Measurements from ENCODE around the gene ATP13A3. TPM values are rescaled to one million over a fixed set of nuclear protein-coding genes. Genes with fewer than 3 reads are reported as not detected.

ATP13A3 gene
- total and polyA plus RNA-seq, 2 experiments from 2014 or later: 20.0 to 202 TPM

- Histone ChIP-seq H3K27me3 (ENCODE audit: insufficient read depth) (no peaks in the 10 kb centered on the region), H3F3A (replicated peaks; ENCODE audit: low read depth) (no peaks in the 10 kb centered on the region), H3K9me2 (ENCODE audit: insufficient read depth) (no peaks in the 10 kb centered on the region), H3K4me1 (ENCODE audit: insufficient read depth) (no peaks in the 10 kb centered on the region), H4K20me1 (replicated peaks; ENCODE audit: insufficient read depth) (no peaks in the 10 kb centered on the region), H3K79me2 (replicated peaks; ENCODE audit: insufficient read depth) (no peaks in the 10 kb centered on the region), H3K4me3 (no peak overlapping the region), H3K36me3 (ENCODE audit: insufficient read depth) (peaks cover 10% of the 10 kb centered on the region; the same call in 1 of the 2 replicates), H3K27ac (ENCODE audit: low read depth) (no peak overlapping the region), H3K4me2 (no peak overlapping the region), H2AFZ (no peak overlapping the region)
- ATAC-seq: no peak
- no peak for DNase-seq (ENCODE audit: low spot score)
- Mint-ChIP-seq H3K36me3 (ENCODE audit: low read depth) (peaks cover 20% of the 10 kb centered on the region), H3K27me3 (ENCODE audit: insufficient read depth, low read depth, poor library complexity) (peaks cover 2% of the 10 kb centered on the region), H3K4me3 (no peak overlapping the region), H3K4me1 (no peaks in the 10 kb centered on the region), H3K9me3 (no peaks in the 10 kb centered on the region), H3K27ac (no peak overlapping the region)
- no peak for TF ChIP-seq EZH2phosphoT487 (IDR thresholded peaks at IDR 0.05; ENCODE audit: unreplicated experiment)
- TF ChIP-seq STAT1 (IDR thresholded peaks at IDR 0.05; ENCODE audit: unreplicated experiment): no peak
- no peak for TF ChIP-seq ETS1 (IDR thresholded peaks at IDR 0.05)
- no peak for TF ChIP-seq POLR2AphosphoS5 (IDR thresholded peaks at IDR 0.05; ENCODE audit: low read depth)
- TF ChIP-seq, protein P1, sequence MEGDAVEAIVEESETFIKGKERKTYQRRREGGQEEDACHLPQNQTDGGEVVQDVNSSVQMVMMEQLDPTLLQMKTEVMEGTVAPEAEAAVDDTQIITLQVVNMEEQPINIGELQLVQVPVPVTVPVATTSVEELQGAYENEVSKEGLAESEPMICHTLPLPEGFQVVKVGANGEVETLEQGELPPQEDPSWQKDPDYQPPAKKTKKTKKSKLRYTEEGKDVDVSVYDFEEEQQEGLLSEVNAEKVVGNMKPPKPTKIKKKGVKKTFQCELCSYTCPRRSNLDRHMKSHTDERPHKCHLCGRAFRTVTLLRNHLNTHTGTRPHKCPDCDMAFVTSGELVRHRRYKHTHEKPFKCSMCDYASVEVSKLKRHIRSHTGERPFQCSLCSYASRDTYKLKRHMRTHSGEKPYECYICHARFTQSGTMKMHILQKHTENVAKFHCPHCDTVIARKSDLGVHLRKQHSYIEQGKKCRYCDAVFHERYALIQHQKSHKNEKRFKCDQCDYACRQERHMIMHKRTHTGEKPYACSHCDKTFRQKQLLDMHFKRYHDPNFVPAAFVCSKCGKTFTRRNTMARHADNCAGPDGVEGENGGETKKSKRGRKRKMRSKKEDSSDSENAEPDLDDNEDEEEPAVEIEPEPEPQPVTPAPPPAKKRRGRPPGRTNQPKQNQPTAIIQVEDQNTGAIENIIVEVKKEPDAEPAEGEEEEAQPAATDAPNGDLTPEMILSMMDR (conservative IDR thresholded peaks at IDR 0.05; ENCODE audit: low read depth in 2 of 2): no peak
- TF ChIP-seq NANOG (IDR thresholded peaks at IDR 0.05; ENCODE audit: borderline replicate concordance): no peak
- TF ChIP-seq JUNB (IDR thresholded peaks at IDR 0.05; ENCODE audit: unreplicated experiment): no peak
- TF ChIP-seq ZNF331 (CRISPR knock-in tag; IDR thresholded peaks at IDR 0.05; ENCODE audit: low read depth): no peak
- no peak for TF ChIP-seq ZNF114 (CRISPR knock-in tag; IDR thresholded peaks at IDR 0.05)
- TF ChIP-seq, protein P2, sequence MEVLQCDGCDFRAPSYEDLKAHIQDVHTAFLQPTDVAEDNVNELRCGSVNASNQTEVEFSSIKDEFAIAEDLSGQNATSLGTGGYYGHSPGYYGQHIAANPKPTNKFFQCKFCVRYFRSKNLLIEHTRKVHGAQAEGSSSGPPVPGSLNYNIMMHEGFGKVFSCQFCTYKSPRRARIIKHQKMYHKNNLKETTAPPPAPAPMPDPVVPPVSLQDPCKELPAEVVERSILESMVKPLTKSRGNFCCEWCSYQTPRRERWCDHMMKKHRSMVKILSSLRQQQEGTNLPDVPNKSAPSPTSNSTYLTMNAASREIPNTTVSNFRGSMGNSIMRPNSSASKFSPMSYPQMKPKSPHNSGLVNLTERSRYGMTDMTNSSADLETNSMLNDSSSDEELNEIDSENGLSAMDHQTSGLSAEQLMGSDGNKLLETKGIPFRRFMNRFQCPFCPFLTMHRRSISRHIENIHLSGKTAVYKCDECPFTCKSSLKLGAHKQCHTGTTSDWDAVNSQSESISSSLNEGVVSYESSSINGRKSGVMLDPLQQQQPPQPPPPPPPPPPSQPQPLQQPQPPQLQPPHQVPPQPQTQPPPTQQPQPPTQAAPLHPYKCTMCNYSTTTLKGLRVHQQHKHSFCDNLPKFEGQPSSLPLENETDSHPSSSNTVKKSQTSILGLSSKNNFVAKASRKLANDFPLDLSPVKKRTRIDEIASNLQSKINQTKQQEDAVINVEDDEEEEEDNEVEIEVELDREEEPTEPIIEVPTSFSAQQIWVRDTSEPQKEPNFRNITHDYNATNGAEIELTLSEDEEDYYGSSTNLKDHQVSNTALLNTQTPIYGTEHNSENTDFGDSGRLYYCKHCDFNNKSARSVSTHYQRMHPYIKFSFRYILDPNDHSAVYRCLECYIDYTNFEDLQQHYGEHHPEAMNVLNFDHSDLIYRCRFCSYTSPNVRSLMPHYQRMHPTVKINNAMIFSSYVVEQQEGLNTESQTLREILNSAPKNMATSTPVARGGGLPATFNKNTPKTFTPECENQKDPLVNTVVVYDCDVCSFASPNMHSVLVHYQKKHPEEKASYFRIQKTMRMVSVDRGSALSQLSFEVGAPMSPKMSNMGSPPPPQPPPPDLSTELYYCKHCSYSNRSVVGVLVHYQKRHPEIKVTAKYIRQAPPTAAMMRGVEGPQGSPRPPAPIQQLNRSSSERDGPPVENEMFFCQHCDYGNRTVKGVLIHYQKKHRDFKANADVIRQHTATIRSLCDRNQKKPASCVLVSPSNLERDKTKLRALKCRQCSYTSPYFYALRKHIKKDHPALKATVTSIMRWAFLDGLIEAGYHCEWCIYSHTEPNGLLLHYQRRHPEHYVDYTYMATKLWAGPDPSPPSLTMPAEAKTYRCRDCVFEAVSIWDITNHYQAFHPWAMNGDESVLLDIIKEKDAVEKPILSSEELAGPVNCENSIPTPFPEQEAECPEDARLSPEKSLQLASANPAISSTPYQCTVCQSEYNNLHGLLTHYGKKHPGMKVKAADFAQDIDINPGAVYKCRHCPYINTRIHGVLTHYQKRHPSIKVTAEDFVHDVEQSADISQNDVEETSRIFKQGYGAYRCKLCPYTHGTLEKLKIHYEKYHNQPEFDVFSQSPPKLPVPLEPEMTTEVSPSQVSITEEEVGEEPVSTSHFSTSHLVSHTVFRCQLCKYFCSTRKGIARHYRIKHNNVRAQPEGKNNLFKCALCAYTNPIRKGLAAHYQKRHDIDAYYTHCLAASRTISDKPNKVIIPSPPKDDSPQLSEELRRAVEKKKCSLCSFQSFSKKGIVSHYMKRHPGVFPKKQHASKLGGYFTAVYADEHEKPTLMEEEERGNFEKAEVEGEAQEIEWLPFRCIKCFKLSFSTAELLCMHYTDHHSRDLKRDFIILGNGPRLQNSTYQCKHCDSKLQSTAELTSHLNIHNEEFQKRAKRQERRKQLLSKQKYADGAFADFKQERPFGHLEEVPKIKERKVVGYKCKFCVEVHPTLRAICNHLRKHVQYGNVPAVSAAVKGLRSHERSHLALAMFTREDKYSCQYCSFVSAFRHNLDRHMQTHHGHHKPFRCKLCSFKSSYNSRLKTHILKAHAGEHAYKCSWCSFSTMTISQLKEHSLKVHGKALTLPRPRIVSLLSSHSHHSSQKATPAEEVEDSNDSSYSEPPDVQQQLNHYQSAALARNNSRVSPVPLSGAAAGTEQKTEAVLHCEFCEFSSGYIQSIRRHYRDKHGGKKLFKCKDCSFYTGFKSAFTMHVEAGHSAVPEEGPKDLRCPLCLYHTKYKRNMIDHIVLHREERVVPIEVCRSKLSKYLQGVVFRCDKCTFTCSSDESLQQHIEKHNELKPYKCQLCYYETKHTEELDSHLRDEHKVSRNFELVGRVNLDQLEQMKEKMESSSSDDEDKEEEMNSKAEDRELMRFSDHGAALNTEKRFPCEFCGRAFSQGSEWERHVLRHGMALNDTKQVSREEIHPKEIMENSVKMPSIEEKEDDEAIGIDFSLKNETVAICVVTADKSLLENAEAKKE (CRISPR knock-in tag; IDR thresholded peaks at IDR 0.05): no peak
- no peak for TF ChIP-seq EZH2 (IDR thresholded peaks at IDR 0.05; ENCODE audit: low read depth, unreplicated experiment)
- TF ChIP-seq, protein P3, sequence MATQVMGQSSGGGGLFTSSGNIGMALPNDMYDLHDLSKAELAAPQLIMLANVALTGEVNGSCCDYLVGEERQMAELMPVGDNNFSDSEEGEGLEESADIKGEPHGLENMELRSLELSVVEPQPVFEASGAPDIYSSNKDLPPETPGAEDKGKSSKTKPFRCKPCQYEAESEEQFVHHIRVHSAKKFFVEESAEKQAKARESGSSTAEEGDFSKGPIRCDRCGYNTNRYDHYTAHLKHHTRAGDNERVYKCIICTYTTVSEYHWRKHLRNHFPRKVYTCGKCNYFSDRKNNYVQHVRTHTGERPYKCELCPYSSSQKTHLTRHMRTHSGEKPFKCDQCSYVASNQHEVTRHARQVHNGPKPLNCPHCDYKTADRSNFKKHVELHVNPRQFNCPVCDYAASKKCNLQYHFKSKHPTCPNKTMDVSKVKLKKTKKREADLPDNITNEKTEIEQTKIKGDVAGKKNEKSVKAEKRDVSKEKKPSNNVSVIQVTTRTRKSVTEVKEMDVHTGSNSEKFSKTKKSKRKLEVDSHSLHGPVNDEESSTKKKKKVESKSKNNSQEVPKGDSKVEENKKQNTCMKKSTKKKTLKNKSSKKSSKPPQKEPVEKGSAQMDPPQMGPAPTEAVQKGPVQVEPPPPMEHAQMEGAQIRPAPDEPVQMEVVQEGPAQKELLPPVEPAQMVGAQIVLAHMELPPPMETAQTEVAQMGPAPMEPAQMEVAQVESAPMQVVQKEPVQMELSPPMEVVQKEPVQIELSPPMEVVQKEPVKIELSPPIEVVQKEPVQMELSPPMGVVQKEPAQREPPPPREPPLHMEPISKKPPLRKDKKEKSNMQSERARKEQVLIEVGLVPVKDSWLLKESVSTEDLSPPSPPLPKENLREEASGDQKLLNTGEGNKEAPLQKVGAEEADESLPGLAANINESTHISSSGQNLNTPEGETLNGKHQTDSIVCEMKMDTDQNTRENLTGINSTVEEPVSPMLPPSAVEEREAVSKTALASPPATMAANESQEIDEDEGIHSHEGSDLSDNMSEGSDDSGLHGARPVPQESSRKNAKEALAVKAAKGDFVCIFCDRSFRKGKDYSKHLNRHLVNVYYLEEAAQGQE (IDR thresholded peaks at IDR 0.05; ENCODE audit: unreplicated experiment): no peak
- no peak for TF ChIP-seq CREB1 (CRISPR knock-in tag; IDR thresholded peaks at IDR 0.05; ENCODE audit: low read depth)
These were observed 68.1 kb downstream of the ATP13A3 start for GRCh38 chr3:194418671-194419070.
